ENCODE measurements around the gene CLUH. TPM values are rescaled to one million over a fixed set of nuclear protein-coding genes. Genes with fewer than 3 reads are reported as not detected.

The CLUH gene, protein sequence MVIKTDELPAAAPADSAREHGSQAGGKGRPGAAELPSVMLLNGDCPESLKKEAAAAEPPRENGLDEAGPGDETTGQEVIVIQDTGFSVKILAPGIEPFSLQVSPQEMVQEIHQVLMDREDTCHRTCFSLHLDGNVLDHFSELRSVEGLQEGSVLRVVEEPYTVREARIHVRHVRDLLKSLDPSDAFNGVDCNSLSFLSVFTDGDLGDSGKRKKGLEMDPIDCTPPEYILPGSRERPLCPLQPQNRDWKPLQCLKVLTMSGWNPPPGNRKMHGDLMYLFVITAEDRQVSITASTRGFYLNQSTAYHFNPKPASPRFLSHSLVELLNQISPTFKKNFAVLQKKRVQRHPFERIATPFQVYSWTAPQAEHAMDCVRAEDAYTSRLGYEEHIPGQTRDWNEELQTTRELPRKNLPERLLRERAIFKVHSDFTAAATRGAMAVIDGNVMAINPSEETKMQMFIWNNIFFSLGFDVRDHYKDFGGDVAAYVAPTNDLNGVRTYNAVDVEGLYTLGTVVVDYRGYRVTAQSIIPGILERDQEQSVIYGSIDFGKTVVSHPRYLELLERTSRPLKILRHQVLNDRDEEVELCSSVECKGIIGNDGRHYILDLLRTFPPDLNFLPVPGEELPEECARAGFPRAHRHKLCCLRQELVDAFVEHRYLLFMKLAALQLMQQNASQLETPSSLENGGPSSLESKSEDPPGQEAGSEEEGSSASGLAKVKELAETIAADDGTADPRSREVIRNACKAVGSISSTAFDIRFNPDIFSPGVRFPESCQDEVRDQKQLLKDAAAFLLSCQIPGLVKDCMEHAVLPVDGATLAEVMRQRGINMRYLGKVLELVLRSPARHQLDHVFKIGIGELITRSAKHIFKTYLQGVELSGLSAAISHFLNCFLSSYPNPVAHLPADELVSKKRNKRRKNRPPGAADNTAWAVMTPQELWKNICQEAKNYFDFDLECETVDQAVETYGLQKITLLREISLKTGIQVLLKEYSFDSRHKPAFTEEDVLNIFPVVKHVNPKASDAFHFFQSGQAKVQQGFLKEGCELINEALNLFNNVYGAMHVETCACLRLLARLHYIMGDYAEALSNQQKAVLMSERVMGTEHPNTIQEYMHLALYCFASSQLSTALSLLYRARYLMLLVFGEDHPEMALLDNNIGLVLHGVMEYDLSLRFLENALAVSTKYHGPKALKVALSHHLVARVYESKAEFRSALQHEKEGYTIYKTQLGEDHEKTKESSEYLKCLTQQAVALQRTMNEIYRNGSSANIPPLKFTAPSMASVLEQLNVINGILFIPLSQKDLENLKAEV (N-terminal part only)
- 12.1 and 17.3 TPM in 2 replicates for total RNA-seq (2014; rRNA removed; shearing (Covaris generic))

DNA sequence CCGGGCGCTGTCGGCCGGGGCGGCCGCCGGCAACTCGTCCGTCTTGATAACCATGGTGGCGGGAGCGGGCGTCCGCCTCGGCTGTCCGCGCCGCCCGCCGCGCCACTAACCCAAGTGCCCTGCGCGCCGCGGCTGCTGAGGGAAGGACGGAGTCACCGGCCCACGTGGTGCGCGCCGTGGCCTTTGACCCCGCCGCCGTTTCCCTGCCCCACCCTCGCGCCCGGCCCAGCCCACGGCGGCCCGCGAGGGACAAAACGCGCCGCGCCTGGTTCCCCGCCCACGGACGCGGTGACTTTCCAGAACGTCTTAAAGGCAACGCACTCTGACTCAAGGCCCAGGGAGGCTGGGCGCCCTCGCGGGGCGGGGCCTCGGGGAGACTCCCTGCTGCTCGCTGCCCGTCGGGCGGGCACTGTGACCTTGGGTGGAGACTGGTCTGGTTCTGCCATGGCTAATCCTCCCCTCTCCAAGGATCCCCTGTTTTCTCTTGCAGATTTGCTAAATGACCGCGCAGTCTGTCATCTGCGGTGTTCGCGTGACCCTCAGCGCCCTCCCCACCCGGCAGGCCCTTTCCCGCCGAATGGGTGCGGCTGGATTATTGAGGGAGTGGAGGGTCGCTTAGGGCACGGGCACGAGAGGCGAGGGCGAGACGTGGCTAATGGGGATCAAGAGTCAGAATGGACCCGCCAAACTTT lies at the start of gene CLUH:
Gene CLUH, minus strand, starts transcription at position 157 of the 692 bp plus-strand sequence. Its CDS starts 103 bp downstream, at position 54.
- DNase-seq (ENCODE audit: low read depth): peak; percentile 96

DNA sequence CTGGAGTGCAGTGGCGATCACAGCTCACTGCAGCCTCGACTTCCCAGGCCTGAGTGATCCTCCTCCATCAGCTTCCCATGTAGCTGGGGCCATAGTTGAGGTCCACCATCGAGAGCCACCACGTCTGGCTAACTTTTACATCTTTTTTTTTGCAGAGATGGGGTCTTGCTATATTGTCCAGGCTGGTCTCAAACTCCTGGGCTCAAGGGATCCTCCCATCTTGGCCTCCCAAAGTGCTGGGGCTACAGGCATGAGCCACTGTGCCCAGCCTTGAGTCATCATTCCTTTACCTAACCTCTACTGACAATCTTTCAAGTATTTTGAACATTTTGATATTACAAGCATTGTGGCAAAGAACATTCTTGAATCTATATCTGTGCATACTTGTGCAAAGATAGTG lies 47.3 kb upstream of the CLUH start:
- no peak for DNase-seq (ENCODE audit: low read depth)

DNA sequence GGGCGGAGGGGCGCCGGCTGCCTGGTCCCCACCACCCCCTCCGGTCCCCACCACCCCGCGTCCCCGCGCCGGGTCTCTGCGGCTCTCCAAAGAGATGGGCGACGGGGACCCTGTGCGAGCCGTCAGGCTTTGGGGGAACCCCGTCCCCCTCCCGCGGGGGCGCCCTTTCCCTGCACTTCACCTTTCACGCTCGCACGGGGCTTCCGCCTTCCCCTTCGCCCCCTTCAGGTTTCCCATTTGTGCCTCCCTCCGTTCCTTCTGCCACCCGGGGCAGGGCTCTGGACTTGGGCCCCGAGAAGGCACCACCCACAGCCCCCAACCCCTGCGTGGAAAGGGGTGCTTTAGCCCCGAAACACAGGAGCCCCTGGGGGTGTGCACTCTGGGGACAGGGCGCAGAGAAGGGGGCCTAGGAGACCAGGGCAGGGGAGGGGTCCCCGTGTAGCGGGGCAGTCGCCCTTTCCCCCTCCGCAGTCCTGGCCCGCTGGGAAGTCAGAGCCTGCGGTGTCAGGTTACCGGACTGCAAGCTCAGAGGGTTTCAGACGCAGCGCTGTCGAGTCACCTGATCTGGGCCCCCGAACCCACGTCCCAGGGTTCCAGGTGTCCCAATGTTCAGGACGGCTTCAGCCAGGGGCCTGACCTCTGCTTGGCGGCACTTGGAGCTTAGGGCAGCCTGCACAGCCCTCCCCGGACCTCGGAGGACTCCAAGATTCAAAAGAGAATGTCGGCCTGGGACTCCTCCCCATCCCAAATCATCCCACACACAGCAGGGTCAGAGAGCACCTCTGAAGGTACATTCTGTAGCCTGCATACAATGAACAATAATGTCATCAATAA lies 44.5 kb upstream of the CLUH start:
- no peak for DNase-seq (ENCODE audit: low read depth)

DNA sequence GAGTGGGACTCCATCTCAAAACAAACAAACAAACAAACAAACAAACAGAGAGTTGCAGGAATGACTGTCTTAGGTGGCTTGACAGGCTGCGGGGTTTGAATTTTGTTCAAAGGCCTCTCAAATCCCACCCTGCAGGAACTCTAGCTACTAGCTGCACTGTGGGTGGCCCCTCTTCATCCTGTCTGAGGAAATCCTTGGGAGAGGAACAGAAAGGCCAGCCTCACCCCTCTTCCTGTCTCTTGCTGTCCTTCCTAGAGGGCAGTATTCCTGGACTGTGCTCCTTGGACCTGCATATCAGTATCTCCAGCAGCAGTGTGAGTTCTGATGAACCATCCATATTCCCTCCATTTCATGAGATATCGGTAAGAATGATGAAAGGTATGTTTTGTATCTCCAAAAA lies 39.9 kb upstream of the CLUH start:
- DNase-seq (ENCODE audit: low read depth): no peak

DNA sequence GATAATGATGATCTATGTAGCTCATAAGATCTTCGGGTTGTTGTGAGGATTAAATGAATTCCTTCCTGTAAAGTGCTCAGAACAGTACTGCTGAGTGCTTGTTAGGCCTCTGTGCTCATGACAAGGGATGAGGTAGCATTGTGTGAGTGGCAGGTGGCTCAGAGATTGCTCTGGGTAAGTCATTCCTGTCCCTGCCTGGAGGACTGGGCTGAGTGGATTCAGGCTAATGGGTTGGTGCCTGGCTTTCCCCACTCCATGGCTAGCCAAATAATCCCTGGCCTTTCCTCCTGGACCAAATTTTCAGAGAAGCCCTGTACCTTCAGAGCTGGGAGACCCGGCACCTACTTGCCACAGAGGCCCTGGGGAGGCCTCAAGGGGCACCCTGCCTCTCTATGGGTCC lies 39.2 kb upstream of the CLUH start:
- DNase-seq (ENCODE audit: low read depth): no peak

DNA sequence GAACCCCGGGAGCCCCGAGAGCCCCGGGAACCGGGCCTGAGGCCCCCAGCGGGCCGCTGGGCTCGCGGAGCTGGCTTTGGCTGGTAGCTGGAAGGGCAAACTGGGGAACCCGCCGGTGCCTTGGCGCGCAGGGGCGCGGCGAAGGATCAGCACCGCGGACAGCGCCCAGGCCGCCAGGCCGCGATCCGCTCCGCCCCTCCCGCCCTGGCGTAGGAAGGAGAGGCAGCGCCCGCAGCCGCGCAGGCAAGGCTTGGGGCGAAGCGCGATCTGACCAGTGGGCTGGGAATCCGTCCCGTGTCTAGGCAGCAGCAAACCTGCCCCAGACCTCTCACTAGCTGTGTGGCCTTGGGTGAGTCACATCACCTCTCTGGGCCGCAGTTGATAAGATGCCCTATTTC lies 38.2 kb upstream of the CLUH start:
- DNase-seq (ENCODE audit: low read depth): peak; percentile 65

DNA sequence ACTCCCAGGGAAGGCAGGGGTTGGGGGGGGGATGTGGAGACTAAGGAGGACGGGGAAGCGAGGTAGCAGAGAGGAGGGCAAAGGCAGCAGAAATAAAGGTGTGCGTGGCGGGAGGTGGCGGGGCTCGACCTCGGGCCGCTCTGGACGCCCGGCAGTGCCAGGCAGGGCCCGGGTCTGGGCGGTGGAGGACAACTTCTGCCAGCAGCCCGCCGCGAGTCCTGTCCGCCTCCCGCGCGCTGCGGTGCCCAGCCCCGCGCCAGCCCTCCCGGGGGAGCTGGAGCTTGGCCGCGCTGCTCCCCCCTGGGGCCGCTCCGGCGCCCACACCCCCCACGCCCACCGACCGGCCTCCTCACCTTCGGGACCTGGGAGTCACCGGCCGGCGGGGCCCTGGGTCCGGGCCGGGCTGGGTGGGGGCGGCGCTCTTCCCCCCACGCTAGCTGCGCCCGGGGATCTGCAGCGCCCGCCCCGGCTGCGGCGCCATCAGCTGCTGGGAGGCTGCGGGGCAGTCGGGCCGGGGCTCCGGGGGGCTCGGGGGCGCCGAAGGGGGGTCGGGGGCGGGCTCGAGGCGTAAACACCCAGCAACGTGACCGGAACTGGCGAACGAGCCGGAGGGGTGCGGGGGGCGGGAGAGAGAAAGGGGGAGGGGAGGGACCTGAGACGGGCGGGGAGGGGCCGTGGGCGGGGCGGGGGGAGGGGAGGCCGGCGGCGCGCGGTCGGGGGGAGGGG lies 37.7 kb upstream of the CLUH start, which contains the start of gene CCDC92B:
Gene CCDC92B, minus strand, starts transcription at position 595 of the 726 bp plus-strand sequence. CDS start 14,507 bp downstream, outside the sequence.
- no peak for DNase-seq (ENCODE audit: low read depth)

DNA sequence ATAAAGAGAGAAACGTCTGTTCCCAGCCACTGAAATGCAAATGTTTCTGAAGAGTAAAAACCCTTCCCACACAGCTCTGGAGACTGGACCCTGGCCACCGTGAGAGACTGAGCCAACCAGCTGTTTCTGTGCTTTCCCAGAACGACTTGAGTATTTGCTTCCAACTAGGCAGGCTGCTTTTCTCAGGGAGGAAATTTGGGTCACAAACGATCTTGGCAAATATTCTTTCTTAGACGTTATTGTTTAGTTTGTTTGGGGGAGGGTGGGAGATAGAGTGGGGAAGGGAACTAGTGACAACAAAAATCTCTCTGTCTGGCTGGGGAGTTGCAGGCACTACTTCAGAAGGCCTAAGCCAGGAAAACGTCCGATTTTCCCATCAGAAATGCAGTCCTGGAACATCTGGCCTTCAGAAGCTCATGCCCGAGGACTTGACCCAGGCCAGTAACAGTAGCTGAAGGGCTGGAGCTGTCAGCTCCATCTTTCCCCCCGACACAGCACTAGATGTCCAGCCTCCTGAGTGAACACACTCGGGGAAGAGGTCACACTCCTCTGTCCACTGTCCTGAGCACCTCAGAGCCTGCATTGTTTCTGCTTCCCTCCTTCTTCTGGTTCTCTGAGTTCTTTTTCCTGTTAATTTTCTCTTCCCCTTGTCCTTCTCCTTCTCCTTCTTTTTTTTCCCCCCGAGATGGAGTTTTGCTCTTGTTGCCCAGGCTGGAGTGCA lies 33.9 kb upstream of the CLUH start:
- DNase-seq (ENCODE audit: low read depth): no peak

DNA sequence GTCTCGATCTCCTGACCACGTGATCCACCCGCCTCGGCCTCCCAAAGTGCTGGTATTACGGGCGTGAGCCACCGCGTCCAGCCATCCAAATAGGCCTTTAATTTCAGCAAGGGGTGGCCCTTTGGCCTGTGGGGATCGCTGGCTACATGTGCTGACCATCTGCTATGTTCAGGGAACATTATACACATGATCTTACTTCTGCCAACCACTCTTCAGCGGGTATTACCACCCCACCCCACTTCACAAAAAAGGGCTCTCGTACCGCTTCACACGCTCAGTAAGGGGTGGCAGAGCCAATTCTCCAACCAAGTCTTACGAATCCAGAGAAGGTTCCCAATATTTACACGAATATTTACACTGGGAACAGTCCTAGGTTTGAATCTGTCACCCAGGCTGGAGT lies 26.1 kb upstream of the CLUH start:
- DNase-seq (ENCODE audit: low read depth): no peak

DNA sequence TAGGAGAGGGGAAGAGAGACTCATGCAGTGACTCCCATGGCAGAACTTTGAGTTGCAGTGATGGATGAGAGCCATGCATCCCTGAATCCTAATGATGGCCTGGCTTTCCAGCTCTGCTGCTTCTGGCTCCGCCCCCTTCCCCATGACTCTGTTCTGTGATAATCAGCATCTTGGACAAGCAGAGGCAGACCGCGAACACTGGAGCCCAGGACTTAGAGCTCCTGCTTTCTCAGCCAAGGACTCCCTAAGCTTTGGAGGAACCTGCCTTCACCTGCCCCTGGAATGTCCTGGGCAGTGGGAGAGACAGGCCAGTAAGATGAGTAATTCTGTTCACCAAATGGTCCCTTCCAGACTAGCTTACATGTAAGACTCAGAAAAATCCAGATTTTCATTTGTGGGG lies 25.4 kb upstream of the CLUH start:
- DNase-seq (ENCODE audit: low read depth): no peak

DNA sequence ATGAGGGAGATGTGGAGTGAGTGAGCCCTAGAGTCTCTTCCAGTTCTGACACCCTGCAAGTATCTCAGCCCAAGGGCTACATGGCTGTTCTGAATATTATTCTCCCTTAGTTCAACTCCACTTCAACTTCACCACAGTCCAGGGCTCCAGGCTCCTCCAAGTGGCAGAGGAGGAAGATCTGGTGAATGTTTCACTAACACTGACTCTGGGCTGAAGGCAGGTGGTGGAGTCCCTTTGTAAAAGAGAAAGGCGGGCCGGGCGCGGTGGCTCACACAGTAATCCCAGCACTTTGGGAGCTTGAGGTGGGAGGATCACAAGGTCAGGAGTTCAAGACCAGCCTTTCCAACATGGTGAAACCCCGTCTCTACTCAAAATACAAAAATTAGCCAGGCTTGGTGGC lies 24.3 kb upstream of the CLUH start:
- DNase-seq (ENCODE audit: low read depth): no peak

DNA sequence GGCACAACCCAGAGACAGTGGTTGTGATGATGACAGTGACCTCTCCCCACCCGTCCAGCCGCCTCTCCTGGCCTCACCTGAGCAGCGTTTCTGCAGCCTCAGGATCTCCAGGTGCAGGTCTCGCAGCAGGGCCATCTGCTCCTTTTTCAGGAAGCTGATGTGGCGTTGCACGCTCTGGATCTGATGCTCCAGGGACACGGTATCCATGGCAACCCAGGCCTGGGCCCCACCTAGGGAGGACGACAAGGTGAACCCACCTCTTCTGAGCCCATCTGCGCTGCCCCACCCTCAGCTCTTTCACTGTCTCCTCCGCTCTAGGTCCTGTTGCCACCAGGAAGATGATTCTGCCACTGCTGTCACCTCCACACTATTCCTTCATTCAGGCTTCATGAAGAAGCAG lies 23.4 kb upstream of the CLUH start:
- DNase-seq (ENCODE audit: low read depth): no peak

DNA sequence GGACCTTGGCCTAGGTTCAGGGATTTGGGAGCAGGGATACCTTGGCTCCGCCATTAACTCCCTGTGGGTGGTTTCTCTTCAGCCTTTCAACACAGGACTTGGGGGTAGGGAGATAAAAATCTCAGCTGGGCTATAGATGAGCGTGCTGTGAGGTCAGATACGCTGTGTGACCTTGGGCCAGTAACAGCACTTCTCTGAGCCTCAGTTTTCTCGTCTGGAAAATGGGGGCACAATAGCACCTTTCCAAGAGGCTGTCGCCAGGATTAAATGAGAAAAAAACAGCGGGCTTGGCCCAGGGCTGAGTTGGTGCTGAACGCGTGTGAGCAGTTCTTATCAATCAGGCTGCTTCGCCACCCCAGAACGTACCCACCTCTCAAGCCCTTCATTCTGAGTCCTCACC lies 20.2 kb upstream of the CLUH start:
- no peak for DNase-seq (ENCODE audit: low read depth)

DNA sequence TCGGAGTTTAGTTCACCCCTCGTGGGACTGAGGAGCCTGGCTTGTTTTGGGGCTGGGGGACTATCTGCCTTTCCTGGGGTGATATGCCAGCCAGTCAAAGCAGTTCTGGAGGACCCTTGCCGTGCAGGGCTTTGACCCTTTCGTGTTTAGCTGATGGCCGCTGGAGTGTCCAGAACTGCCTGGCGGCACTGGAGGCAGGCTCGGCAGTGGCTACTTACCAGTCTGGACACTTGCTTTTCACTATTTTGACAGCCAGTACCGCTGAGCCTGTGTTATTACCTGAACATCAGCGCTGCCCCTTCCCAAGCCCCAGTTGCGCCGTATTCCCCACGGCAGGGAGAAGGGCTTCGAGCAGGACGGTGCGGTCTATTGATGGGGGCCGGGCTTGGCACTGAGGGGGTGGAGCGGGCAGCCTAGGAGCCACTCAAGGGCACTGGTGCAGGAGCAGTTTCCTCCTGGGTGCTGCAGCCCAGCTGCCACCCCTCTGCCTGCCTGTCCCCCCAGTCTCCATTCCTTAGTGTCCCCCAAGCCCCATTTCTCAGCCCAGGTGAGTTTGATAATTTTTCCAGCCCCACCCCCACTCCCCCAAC lies 19.3 kb upstream of the CLUH start:
- DNase-seq (ENCODE audit: low read depth): no peak

DNA sequence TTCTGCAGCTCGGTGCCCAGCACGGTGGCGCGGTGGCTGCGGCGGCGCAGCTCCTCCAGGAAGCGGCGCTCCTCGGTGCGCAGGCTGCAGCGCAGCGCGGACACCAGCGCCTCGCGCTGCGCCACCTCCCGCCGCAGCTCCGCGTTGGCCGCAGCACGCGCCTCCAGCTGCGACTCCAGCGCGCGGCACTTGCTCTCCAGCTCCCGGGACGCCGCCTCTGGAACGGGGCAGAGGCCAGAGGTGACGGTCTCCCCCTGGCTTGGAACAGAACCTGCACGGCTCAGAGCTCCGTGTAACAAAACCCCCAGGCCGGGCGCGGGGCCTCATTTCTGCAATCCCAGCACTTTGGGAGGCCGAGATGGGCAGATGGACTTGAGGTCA lies 13.2 kb upstream of the CLUH start:
- DNase-seq (ENCODE audit: low read depth): no peak

DNA sequence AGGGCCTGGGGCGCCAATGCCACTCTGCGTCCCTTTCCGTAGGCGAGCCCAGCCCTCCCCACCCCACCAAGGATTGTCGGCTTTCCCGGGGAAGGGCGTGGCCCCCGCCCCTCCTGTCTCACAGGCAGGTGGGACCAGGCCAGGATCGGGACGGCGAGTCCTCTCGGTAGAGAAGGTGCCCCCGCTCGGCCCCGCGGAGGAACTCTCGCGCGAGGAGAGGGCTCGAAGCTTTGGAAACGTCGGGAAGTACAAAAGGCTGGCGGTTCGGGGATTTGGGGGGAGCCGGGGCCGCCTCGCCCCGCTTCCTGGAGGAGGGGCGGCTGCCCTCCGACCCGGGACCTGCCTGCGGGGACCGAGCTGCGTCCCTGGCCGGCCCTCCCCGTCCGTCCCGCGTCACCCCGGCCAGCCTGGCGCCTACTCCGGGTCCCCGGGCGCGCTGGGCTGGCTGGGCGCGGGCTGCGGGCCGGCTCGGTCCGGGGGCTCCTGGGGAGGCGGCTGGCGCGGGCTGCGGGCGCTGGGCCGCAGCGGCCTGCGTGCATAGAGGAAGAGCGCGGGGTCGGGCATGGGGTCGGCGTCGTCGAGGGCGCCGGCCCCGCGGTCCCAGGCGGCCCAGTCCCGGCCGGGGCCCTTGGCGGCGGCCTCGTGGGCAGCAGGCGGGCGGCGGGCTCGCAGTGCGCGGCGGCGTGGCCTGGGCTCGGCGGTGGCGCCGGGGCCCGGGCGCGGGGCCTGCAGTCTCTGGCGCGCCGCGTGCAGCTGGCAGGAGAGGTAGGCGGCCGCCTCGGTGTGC lies 12.6 kb upstream of the CLUH start:
- DNase-seq (ENCODE audit: low read depth): no peak

DNA sequence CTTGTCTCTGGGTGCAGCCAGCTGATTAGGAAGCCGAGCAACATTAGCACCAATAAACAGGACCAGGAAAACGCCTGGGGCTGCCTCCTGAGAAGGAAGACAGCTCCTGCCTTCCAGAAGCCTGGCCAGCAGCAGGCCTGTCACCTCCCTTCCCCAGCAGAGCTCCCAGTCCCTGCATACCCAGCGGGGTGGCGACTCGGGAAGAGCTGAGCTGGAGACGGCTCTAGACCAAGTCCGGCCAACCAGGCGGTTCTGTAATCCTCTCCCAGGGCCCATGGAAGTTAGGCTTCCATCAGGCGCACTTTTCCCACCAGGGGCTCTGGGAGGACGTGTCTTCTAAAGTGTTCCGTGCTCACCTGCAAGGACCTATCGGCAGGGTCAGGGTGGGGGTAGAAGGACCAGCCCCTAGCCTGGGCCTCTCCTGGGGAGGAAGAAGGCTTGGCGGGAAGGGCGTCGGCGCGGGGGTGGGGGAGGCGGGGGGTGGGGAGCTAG lies 12.0 kb upstream of the CLUH start:
- DNase-seq (ENCODE audit: low read depth): no peak

DNA sequence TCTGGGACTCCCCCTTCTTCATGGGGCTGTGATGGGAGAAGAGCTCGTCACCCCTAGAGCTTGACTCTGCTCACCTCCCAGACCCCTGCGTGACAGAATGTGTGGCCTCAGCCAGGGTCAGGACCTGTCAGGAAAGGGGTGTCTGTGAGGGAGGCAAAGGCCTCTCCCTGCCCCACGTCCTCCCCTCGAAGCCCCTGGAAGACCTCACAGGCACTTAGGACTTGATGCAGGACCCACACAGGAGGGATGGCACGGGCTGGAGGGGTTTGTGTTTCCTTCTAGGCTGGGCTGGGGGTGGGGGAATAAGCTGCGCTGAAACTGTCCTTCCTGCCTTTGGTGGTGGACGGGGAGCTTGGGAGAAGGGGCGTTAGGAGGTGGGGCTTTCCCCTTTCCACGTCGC lies 11.0 kb upstream of the CLUH start:
- DNase-seq (ENCODE audit: low read depth): no peak

Data from RPMI7951 (cell line).